Thyroid gland (tissue), 4 donors: ENCODE measurements around the gene CCL27.

Source experiments
- CTCF ChIP-seq, 6 experiments: fragments of 200-600 bp in 3 of 6; fragments of 450-650 bp in 3 of 6; sonication (generic) in 3 of 6; IDR thresholded peaks; one replicate each; pipeline ENCODE4 v1.5.1; 2016 to 2019; ENCODE audit warnings: antibody characterized with exemption in 6 of 6, mild to moderate bottlenecking in 2 of 6, inconsistent platforms in 1 of 6, moderate library complexity in 1 of 6
- POLR2A ChIP-seq, 2 donors: fragments of 450-650 bp; IDR thresholded peaks; one replicate each; pipeline ENCODE4 v1.6.1; 2017; ENCODE audit warnings: antibody characterized with exemption in 2 of 2, mild to moderate bottlenecking in 2 of 2, moderate library complexity in 1 of 2

- TF ChIP-seq POLR2A (IDR thresholded peaks at IDR 0.05) (no peak), CTCF (IDR thresholded peaks at IDR 0.05) (no peak)
Observed at GRCh38 chr9:34630402-34631154, 31.9 kb downstream of the CCL27 start.
